ENCODE data around the gene CD3G.

CD3G gene

GRCh38 chr11:118334745-118335144 is 9.4 kb upstream of the CD3G start:
- Histone ChIP-seq H3K9ac (ENCODE audit: low read depth, low read length) (no peak overlapping the region), H3K4me3 (ENCODE audit: low read depth, low read length) (no peak overlapping the region), H3K27me3 (ENCODE audit: control insufficient read depth, insufficient read depth, low read length) (no peaks in the 10 kb centered on the region), H3K4me1 (ENCODE audit: control insufficient read depth, insufficient read depth, low read length) (no peaks in the 10 kb centered on the region), H3K9me3 (ENCODE audit: control insufficient read depth, insufficient read depth, low read length) (no peaks in the 10 kb centered on the region), H3K36me3 (ENCODE audit: control insufficient read depth, insufficient read depth, low read length) (no peaks in the 10 kb centered on the region)

GRCh38 chr11:118338637-118339061 is 5.5 kb upstream of the CD3G start:
- Histone ChIP-seq H3K9ac (ENCODE audit: low read depth, low read length) (no peak overlapping the region), H3K4me3 (ENCODE audit: low read depth, low read length) (no peak overlapping the region), H3K27me3 (ENCODE audit: control insufficient read depth, insufficient read depth, low read length) (peaks cover 4% of the 10 kb centered on the region)

DNA sequence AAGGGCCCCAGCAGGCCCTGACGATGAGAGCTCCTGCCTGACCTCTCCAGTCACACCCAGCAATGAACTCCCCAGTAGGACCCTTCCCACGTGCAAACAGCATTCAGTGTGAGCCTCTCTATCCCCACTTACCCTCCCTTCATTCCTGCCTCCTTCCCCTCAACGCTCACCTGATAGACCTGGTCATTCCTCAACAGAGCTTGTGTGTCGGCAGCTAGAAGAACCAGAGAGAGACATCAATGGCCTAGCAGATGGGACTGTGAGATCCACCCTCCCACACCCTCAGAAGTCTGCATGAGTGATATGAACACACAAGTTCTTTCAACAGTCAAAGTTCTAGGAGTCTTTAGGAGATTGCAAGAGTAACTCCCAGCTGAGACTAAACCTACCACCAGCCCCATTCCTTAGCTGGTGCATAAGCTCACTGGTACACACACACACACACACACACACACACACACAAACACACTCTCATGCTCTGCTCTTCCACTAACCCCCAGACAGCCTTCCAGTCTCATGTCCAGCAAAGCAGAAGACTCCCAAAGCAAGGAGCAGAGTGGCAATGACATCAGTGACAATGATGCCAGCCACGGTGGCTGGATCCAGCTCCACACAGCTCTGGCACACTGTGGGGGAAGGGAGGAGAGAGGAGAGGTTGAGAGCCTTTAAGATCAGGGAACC is 4.7 kb upstream of the CD3G start:
- Histone ChIP-seq H3K9ac (ENCODE audit: low read depth, low read length) (no peak overlapping the region), H3K9me3 (ENCODE audit: control insufficient read depth, insufficient read depth, low read length) (no peaks in the 10 kb centered on the region), H3K27me3 (ENCODE audit: control insufficient read depth, insufficient read depth, low read length) (peaks cover 4% of the 10 kb centered on the region), H3K4me3 (ENCODE audit: low read depth, low read length) (no peak overlapping the region), H3K4me1 (ENCODE audit: control insufficient read depth, insufficient read depth, low read length) (peaks cover 5% of the 10 kb centered on the region), H3K36me3 (ENCODE audit: control insufficient read depth, insufficient read depth, low read length) (no peaks in the 10 kb centered on the region)

More at GRCh38 chr11:118338637-118339061, 5.5 kb upstream of the CD3G start:
- no peaks in the 10 kb centered on the region for H3K9me3 ChIP-seq (ENCODE audit: control insufficient read depth, insufficient read depth, low read length)
- H3K4me1 ChIP-seq (ENCODE audit: control insufficient read depth, insufficient read depth, low read length): peaks cover 5% of the 10 kb centered on the region
- no peaks in the 10 kb centered on the region for H3K36me3 ChIP-seq (ENCODE audit: control insufficient read depth, insufficient read depth, low read length)

GRCh38 chr11:118340449-118340848 is 3.7 kb upstream of the CD3G start:
- peaks cover 4% of the 10 kb centered on the region for H3K27me3 ChIP-seq (ENCODE audit: control insufficient read depth, insufficient read depth, low read length)
- H3K9me3 ChIP-seq (ENCODE audit: control insufficient read depth, insufficient read depth, low read length): no peaks in the 10 kb centered on the region
- H3K9ac ChIP-seq (ENCODE audit: low read depth, low read length): no peak overlapping the region
- H3K36me3 ChIP-seq (ENCODE audit: control insufficient read depth, insufficient read depth, low read length): no peaks in the 10 kb centered on the region
- peaks cover 5% of the 10 kb centered on the region for H3K4me1 ChIP-seq (ENCODE audit: control insufficient read depth, insufficient read depth, low read length)
- H3K4me3 ChIP-seq (ENCODE audit: low read depth, low read length): no peak overlapping the region

DNA sequence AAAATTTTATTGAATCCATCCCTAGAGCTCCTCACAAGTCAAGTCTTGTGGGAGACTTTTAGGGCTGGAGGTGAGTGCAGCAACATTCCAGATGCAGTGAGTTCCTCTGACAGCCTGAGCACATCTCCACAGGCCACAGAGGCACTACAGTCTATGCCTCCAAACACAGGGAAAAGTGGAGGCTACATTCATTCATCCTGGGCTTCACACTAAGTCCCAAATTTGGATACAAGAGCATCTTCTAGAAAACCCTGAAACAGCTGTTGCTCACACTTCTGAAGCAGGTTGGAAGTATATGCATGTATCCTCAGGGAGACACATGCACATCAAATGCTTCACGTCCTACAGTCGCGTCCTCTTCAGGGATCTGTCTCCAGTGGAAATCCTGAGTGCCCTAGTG is 2.9 kb upstream of the CD3G start:
- Histone ChIP-seq H3K4me3 (ENCODE audit: low read depth, low read length) (no peak overlapping the region), H3K27me3 (ENCODE audit: control insufficient read depth, insufficient read depth, low read length) (peaks cover 4% of the 10 kb centered on the region), H3K36me3 (ENCODE audit: control insufficient read depth, insufficient read depth, low read length) (no peaks in the 10 kb centered on the region), H3K9me3 (ENCODE audit: control insufficient read depth, insufficient read depth, low read length) (no peaks in the 10 kb centered on the region), H3K4me1 (ENCODE audit: control insufficient read depth, insufficient read depth, low read length) (peaks cover 5% of the 10 kb centered on the region), H3K9ac (ENCODE audit: low read depth, low read length) (no peak overlapping the region)

DNA sequence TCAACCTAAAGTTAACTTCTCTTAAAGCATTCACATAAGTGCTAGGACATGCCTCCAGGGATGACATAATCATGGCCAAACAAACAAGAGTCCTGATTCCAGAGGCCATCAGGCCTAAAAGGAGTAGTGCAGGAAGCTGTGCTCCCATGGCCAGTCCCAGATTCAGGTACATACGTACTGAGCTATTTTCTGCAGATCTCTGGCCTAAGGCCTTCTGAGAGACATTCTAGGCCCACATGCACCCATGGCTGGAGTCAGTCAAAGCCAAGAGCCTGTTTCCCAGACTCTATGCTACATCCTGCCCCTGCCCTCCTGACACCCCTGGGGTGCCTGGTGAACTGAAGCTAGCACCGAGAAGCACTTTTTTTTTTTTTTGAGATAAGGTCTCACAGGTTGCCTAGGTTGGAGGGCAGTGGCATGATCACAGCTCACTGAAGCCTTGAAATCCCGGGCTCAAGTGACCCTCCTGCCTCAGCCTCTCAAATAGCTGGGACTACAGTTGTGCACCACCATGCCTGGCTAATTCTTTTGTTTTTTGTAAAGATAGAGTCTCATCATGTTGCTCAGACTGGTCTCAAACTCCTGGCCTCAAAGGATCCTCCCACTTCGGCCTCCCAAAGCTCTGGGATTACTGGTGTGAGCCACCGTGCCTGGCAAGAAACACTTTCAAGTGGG is 2.2 kb upstream of the CD3G start:
- Histone ChIP-seq H3K4me3 (ENCODE audit: low read depth, low read length) (no peak overlapping the region), H3K27me3 (ENCODE audit: control insufficient read depth, insufficient read depth, low read length) (peaks cover 4% of the 10 kb centered on the region), H3K36me3 (ENCODE audit: control insufficient read depth, insufficient read depth, low read length) (no peaks in the 10 kb centered on the region), H3K4me1 (ENCODE audit: control insufficient read depth, insufficient read depth, low read length) (peaks cover 5% of the 10 kb centered on the region), H3K9me3 (ENCODE audit: control insufficient read depth, insufficient read depth, low read length) (no peaks in the 10 kb centered on the region), H3K9ac (ENCODE audit: low read depth, low read length) (no peak overlapping the region)

DNA sequence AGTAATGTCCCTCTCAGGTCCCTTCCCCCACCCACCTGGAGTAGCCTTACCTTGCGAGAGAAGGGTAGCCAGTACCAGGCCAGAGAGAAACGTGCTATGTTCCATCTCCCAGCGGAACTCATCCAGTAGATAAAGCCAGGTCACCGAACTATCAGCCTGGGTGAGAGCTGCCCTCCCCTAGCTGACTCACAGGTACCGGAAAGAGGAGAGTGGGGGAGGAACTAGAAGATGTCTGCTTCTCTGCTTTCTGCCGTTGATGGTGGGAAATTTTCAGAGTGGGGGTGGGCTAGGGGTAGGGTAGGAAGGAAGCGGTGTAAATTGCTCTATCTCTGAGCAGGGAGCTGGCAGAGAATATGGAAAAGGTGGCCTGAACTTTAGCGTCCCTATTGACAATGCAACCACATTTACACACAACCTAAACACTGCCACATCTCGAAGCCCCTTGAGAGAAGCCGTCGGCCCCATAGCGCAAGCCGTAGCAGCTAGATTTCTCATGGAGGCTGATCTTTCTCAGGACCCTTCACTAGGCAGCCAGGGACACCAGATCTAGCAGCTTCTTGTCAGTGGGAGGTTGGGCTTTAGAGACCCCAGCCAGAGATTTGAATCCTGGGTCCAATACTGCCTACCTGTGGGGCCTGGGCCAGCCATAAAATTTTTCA is 1.5 kb upstream of the CD3G start, which contains the start of gene CD3D:
Gene CD3D, minus strand, starts transcription at position 203 of the 659 bp plus-strand sequence. Its CDS starts 98 bp downstream, at position 105.
- H3K36me3 ChIP-seq (ENCODE audit: control insufficient read depth, insufficient read depth, low read length): no peaks in the 10 kb centered on the region
- no peak within 1 kb of the TSS for H3K9ac ChIP-seq (ENCODE audit: low read depth, low read length)
- peaks cover 4% of the 10 kb centered on the region for H3K27me3 ChIP-seq (ENCODE audit: control insufficient read depth, insufficient read depth, low read length)
- no peaks in the 10 kb centered on the region for H3K9me3 ChIP-seq (ENCODE audit: control insufficient read depth, insufficient read depth, low read length)
- H3K4me1 ChIP-seq (ENCODE audit: control insufficient read depth, insufficient read depth, low read length): peaks cover 5% of the 10 kb centered on the region
- no peak within 1 kb of the TSS for H3K4me3 ChIP-seq (ENCODE audit: low read depth, low read length)

DNA sequence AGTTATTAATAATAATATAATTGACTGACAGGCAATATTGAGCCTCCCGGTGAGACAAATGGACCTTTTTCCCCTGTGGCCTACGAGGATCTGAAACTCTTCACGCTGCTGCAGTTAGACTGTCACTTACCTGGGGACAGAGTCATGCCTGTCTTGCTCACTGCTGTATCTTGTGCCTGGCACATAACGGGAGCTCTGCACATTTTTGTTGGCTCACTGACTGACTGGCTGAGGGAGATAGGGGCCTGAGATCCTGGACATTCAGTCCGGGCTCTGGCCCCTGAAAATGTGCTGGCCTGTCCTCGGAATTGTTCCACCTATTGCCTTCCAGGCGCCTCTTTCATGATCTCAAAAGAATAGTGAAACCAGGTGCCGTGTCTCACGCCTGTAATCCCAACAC is 896 bp upstream of the CD3G start:
- Histone ChIP-seq H3K4me3 (ENCODE audit: low read depth, low read length) (no peak overlapping the region), H3K27me3 (ENCODE audit: control insufficient read depth, insufficient read depth, low read length) (peaks cover 4% of the 10 kb centered on the region), H3K9ac (ENCODE audit: low read depth, low read length) (no peak overlapping the region), H3K9me3 (ENCODE audit: control insufficient read depth, insufficient read depth, low read length) (no peaks in the 10 kb centered on the region), H3K36me3 (ENCODE audit: control insufficient read depth, insufficient read depth, low read length) (no peaks in the 10 kb centered on the region), H3K4me1 (ENCODE audit: control insufficient read depth, insufficient read depth, low read length) (peaks cover 5% of the 10 kb centered on the region)

GRCh38 chr11:118349475-118349874 is 5.3 kb downstream of the CD3G start:
- no peaks in the 10 kb centered on the region for H3K27me3 ChIP-seq (ENCODE audit: control insufficient read depth, insufficient read depth, low read length)

GRCh38 chr11:118353084-118353710 is 9.1 kb downstream of the CD3G start:
- no peaks in the 10 kb centered on the region for H3K36me3 ChIP-seq (ENCODE audit: control insufficient read depth, insufficient read depth, low read length)
- H3K9me3 ChIP-seq (ENCODE audit: control insufficient read depth, insufficient read depth, low read length): no peaks in the 10 kb centered on the region
- no peak overlapping the region for H3K9ac ChIP-seq (ENCODE audit: low read depth, low read length)
- no peak overlapping the region for H3K4me3 ChIP-seq (ENCODE audit: low read depth, low read length)
- H3K4me1 ChIP-seq (ENCODE audit: control insufficient read depth, insufficient read depth, low read length): peaks cover 8% of the 10 kb centered on the region
- no peaks in the 10 kb centered on the region for H3K27me3 ChIP-seq (ENCODE audit: control insufficient read depth, insufficient read depth, low read length)

More at GRCh38 chr11:118349475-118349874, 5.3 kb downstream of the CD3G start:
- Histone ChIP-seq H3K9me3 (ENCODE audit: control insufficient read depth, insufficient read depth, low read length) (no peaks in the 10 kb centered on the region), H3K4me3 (ENCODE audit: low read depth, low read length) (no peak overlapping the region), H3K9ac (ENCODE audit: low read depth, low read length) (no peak overlapping the region), H3K36me3 (ENCODE audit: control insufficient read depth, insufficient read depth, low read length) (no peaks in the 10 kb centered on the region), H3K4me1 (ENCODE audit: control insufficient read depth, insufficient read depth, low read length) (peaks cover 8% of the 10 kb centered on the region)

DNA sequence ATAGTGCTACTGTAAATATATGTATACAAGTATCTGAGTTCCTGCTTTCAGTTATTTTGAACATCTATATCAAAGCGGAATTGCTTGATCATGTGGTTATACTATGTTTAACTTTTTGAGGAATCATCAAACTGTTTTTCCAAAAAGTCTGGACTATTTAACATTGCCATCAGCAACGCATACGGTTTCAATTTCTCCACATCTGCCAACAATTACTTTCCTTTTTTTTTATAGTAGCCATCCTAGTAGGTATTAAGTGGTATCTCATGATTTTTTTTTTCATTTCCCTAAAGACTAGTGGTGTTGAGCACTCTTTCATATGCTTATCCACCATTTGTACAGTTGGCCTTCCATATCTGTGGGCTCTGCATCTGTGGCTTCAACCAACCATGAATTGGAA is 13.9 kb downstream of the CD3G start:
- Histone ChIP-seq H3K36me3 (ENCODE audit: control insufficient read depth, insufficient read depth, low read length) (no peaks in the 10 kb centered on the region), H3K9me3 (ENCODE audit: control insufficient read depth, insufficient read depth, low read length) (no peaks in the 10 kb centered on the region), H3K4me1 (ENCODE audit: control insufficient read depth, insufficient read depth, low read length) (peaks cover 5% of the 10 kb centered on the region), H3K4me3 (ENCODE audit: low read depth, low read length) (no peak overlapping the region), H3K27me3 (ENCODE audit: control insufficient read depth, insufficient read depth, low read length) (no peaks in the 10 kb centered on the region), H3K9ac (ENCODE audit: low read depth, low read length) (no peak overlapping the region)
